ENCODE data around the gene TNPO1.

DNA sequence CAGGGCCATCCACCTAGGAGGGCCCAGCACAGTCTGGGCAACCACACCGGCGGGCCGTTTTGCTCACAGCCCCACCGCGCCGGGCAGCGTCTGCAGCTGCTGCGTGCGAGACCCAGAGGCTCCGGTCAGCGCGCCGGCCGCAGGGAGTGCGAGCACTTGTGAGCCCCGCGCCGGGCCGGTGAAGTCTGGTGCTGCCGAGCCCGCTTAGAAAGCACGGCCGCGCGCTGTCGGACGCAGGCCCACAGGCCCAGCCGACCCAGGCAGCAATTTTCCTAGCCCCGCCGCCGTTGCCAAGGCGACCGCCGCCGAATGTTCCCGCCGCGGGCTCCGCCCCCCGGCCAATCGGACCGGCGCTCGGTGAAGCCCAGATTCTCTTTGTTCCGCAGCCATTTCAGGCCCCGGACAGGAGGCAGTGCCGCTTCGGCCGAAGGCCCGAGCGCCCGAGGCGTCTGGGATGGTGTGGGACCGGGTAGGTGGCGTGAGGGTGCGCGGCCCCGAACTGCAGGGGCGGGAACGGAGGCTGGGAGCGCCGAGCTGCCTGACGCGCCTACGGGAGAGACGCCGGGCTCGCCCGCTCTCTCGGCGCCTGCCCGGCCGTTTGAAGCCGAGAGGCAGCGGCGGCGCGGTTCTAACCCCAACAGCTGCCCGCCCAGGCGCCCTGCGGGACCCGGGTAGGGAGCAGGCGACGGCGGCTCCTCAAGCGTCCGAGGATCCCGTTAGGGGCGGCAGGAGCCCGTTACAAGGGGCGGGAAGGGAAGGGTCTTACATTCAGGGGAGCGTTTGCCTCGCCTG, at the start of gene TNPO1:
- TF ChIP-seq EP300 (conservative IDR thresholded peaks at IDR 0.05; ENCODE audit: poor library complexity, severe bottlenecking) (peak; percentile 50), POLR2AphosphoS5 (IDR thresholded peaks at IDR 0.05) (peak; percentile 98), CTCF (IDR thresholded peaks at IDR 0.05; ENCODE audit: poor library complexity, severe bottlenecking) (peak; percentile 7), SMC3 (conservative IDR thresholded peaks at IDR 0.05; ENCODE audit: poor library complexity) (peak; percentile 55), EZH2 (IDR thresholded peaks at IDR 0.05; ENCODE audit: borderline replicate concordance, insufficient read depth, low read length, poor library complexity, severe bottlenecking) (no peak), TAF1 (IDR thresholded peaks at IDR 0.05; ENCODE audit: low read depth) (peak; percentile 89), MXI1 (conservative IDR thresholded peaks at IDR 0.05; ENCODE audit: poor library complexity, severe bottlenecking) (peak; percentile 75), RAD21 (conservative IDR thresholded peaks at IDR 0.05) (peak; percentile 32)
